ENCODE data around the gene NTNG1. TPM values are rescaled to one million over a fixed set of nuclear protein-coding genes. Genes with fewer than 3 reads are reported as not detected.

NTNG1 gene
- total RNA-seq, 1 donor from 2014 or later, result 1.1 TPM

DNA sequence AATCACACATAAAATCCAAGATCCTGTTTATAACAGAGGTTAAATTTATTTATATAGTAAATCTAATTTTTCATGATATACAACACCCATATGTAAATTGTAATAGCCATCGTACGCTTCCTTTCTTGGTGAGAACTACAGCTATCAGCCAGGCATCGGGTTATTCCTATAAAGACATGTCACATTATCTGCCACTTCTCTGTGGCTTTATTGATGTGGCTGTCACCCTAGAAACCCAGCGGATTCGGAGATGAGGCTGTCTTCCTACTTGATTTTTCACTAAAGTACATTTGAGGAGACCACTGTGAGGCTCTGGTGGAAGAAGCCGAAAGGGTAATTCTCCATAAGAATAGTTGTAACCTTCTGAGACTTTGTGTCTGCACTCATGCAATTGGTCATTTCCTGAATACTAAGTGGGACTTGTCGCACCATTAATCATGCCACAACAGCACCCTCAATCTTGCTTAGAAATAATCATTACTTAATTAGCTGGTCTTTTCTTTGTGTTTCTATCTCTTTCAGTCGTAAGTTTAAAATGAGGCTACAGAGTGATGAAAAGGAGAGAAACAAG lies 106.0 kb downstream of the NTNG1 start:
- H3K36me3 Mint-ChIP-seq (ENCODE audit: insufficient read depth), result no peaks in the 10 kb centered on the region
- H3K4me1 Mint-ChIP-seq (ENCODE audit: low read depth), result peaks cover 7% of the 10 kb centered on the region
- TF ChIP-seq, protein P1, sequence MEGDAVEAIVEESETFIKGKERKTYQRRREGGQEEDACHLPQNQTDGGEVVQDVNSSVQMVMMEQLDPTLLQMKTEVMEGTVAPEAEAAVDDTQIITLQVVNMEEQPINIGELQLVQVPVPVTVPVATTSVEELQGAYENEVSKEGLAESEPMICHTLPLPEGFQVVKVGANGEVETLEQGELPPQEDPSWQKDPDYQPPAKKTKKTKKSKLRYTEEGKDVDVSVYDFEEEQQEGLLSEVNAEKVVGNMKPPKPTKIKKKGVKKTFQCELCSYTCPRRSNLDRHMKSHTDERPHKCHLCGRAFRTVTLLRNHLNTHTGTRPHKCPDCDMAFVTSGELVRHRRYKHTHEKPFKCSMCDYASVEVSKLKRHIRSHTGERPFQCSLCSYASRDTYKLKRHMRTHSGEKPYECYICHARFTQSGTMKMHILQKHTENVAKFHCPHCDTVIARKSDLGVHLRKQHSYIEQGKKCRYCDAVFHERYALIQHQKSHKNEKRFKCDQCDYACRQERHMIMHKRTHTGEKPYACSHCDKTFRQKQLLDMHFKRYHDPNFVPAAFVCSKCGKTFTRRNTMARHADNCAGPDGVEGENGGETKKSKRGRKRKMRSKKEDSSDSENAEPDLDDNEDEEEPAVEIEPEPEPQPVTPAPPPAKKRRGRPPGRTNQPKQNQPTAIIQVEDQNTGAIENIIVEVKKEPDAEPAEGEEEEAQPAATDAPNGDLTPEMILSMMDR (IDR thresholded peaks at IDR 0.05; ENCODE audit: unreplicated experiment), result no peak
- no peak overlapping the region for H3K27ac Mint-ChIP-seq
- H3K27me3 Mint-ChIP-seq, result no peaks in the 10 kb centered on the region
- H3K4me3 Mint-ChIP-seq (ENCODE audit: low read depth), result no peak overlapping the region
- no peak for DNase-seq (ENCODE audit: low spot score, unreplicated experiment)
- H3K9me3 Mint-ChIP-seq (ENCODE audit: low read depth), result no peaks in the 10 kb centered on the region

- TF ChIP-seq, protein P1 (IDR thresholded peaks at IDR 0.05; ENCODE audit: unreplicated experiment), result no peak
- H3K4me1 Mint-ChIP-seq (ENCODE audit: low read depth), result peaks cover 7% of the 10 kb centered on the region
- no peak overlapping the region for H3K4me3 Mint-ChIP-seq (ENCODE audit: low read depth)
- DNase-seq (ENCODE audit: low spot score, unreplicated experiment), result no peak
- no peak overlapping the region for H3K27ac Mint-ChIP-seq
- H3K27me3 Mint-ChIP-seq, result no peaks in the 10 kb centered on the region
- no peaks in the 10 kb centered on the region for H3K9me3 Mint-ChIP-seq (ENCODE audit: low read depth)
- H3K36me3 Mint-ChIP-seq (ENCODE audit: insufficient read depth), result no peaks in the 10 kb centered on the region
Measured at GRCh38 chr1:107247679-107248078, 106.8 kb downstream of the NTNG1 start.

DNA sequence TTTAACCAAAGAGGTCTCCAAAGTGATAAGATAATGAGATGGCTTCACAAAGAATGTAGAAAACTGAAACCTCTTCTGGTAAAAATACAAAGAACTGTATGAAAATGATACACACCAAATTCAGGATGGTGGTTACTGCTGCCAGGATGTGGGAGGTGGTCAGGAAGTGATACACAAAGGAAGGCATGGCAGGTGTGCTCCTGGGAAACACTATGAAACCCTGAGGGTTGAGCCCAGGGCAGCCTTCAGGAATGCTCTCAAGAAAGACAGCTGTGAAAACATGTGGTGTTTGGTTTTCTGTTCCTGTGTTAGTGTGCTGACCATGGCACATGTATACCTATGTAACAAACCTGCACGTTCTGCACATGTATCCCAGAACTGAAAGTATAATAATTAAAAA lies 109.3 kb downstream of the NTNG1 start:
- Mint-ChIP-seq H3K27ac (no peak overlapping the region), H3K36me3 (ENCODE audit: insufficient read depth) (no peaks in the 10 kb centered on the region), H3K4me3 (ENCODE audit: low read depth) (no peak overlapping the region), H3K27me3 (no peaks in the 10 kb centered on the region), H3K4me1 (ENCODE audit: low read depth) (peaks cover 12% of the 10 kb centered on the region), H3K9me3 (ENCODE audit: low read depth) (no peaks in the 10 kb centered on the region)
- TF ChIP-seq, protein P1 (IDR thresholded peaks at IDR 0.05; ENCODE audit: unreplicated experiment), result no peak
- DNase-seq (ENCODE audit: low spot score, unreplicated experiment), result no peak

DNA sequence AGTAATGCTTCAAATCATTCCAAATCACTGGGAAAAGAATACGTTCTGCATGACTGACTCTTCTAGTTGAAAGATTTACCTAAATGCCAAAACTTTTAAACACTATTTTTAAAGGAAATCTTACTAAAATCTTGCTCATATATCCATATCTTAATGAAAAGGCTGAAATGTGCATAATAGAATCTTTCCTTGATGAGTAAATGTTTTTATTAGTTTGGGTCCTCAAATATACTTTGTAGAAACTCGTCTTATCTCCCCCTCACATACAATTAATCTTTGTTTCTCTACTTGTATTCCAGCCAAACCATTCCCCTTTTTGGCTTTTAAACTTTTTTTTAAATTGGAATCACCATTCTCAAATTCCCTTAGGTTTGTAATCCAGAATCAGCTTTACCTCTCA lies 110.2 kb downstream of the NTNG1 start:
- H3K27ac Mint-ChIP-seq, result no peak overlapping the region
- no peaks in the 10 kb centered on the region for H3K36me3 Mint-ChIP-seq (ENCODE audit: insufficient read depth)
- peaks cover 11% of the 10 kb centered on the region for H3K4me1 Mint-ChIP-seq (ENCODE audit: low read depth)
- no peak overlapping the region for H3K4me3 Mint-ChIP-seq (ENCODE audit: low read depth)
- no peak for DNase-seq (ENCODE audit: low spot score, unreplicated experiment)
- H3K9me3 Mint-ChIP-seq (ENCODE audit: low read depth), result no peaks in the 10 kb centered on the region
- TF ChIP-seq, protein P1 (IDR thresholded peaks at IDR 0.05; ENCODE audit: unreplicated experiment), result no peak
- no peaks in the 10 kb centered on the region for H3K27me3 Mint-ChIP-seq

DNA sequence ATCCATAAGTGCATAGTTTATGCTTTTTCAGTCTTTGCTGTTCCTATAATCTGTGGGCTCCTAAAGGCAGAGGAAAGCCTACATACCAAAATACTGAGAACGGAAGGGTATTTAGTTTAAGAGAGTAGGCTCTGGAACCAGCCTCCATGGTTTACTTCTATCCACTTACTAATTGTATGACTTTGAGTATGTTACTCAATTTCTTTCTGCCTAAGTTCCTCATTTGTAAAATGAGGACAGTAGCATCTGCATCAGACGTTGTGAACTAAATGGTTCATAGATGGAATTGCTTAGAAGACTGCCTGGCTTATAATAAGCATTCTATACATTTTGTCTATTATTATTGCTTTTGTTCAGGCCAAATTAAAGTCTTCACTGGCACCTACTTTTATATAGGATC lies 111.0 kb downstream of the NTNG1 start:
- Mint-ChIP-seq H3K9me3 (ENCODE audit: low read depth) (no peaks in the 10 kb centered on the region), H3K4me1 (ENCODE audit: low read depth) (peaks cover 11% of the 10 kb centered on the region)

More for the DNA sequence above, 111.0 kb downstream of the NTNG1 start:
- H3K27me3 Mint-ChIP-seq, result no peaks in the 10 kb centered on the region
- H3K36me3 Mint-ChIP-seq (ENCODE audit: insufficient read depth), result no peaks in the 10 kb centered on the region
- TF ChIP-seq, protein P1 (IDR thresholded peaks at IDR 0.05; ENCODE audit: unreplicated experiment), result no peak
- no peak overlapping the region for H3K4me3 Mint-ChIP-seq (ENCODE audit: low read depth)
- H3K27ac Mint-ChIP-seq, result no peak overlapping the region
- no peak for DNase-seq (ENCODE audit: low spot score, unreplicated experiment)
